Measurements from ENCODE around the gene GRHL3.

DNA sequence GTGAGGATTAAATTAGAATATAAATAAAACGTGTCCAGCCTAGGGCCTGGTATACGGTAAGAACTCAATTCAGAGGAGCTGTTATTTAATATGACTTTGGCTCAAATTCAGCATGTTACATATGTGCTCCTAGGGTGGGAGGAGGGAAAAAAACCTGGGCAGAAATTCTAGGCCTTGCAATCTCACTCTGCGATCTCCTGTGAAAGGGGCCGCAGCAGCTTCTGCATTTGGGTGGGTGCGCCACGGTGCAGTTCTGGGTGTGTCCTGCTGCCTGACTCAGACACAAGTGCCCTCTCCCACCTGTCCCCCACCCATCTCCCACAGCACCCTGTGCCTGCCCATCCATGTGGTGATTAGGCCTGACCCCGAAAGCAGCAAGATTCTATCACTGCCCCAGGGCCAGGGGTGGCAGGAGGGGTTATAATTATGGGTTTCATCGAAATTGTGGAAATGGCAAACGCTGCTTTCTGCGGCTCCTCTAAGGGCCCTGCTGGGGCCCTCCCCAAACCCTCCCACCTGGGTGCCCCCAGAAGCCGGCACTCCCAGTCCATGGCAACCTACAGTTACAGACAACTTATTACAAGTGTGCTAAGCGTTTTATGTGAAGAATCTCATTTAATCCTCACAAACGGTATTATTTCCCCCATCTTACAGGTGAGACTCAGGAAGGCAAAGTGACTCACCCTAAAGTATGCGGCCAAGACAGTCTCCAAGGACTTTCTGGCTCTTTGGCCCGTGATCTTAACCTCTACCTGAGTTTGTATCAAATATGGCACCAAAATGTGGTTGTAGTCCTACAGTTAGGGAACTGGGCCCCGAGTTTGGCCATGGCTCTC, 25.5 kb upstream of the GRHL3 start:
- TF ChIP-seq, protein P1, sequence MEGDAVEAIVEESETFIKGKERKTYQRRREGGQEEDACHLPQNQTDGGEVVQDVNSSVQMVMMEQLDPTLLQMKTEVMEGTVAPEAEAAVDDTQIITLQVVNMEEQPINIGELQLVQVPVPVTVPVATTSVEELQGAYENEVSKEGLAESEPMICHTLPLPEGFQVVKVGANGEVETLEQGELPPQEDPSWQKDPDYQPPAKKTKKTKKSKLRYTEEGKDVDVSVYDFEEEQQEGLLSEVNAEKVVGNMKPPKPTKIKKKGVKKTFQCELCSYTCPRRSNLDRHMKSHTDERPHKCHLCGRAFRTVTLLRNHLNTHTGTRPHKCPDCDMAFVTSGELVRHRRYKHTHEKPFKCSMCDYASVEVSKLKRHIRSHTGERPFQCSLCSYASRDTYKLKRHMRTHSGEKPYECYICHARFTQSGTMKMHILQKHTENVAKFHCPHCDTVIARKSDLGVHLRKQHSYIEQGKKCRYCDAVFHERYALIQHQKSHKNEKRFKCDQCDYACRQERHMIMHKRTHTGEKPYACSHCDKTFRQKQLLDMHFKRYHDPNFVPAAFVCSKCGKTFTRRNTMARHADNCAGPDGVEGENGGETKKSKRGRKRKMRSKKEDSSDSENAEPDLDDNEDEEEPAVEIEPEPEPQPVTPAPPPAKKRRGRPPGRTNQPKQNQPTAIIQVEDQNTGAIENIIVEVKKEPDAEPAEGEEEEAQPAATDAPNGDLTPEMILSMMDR (IDR thresholded peaks at IDR 0.05): no peak
- no peak for TF ChIP-seq EP300 (IDR thresholded peaks at IDR 0.05)
- no peak for TF ChIP-seq POLR2AphosphoS5 (IDR thresholded peaks at IDR 0.05)
- no peak for TF ChIP-seq POLR2A (IDR thresholded peaks at IDR 0.05)
